Measurements from ENCODE around the gene ZNF350.

- TF ChIP-seq CTCF (IDR thresholded peaks at IDR 0.05; ENCODE audit: low read depth, low read length, missing input control), result no peak
- no peak for TF ChIP-seq GABPA (IDR thresholded peaks at IDR 0.05 in 1 of 2, conservative IDR thresholded peaks at IDR 0.05 in 1 of 2)
- TF ChIP-seq RXRA (IDR thresholded peaks at IDR 0.05), result no peak
- TF ChIP-seq REST (IDR thresholded peaks at IDR 0.05), result no peak
- TF ChIP-seq MAX (IDR thresholded peaks at IDR 0.05), result no peak
- no peak for TF ChIP-seq SP1 (IDR thresholded peaks at IDR 0.05)
- TF ChIP-seq EGR1 (IDR thresholded peaks at IDR 0.05; ENCODE audit: low read depth in 2 of 2), result no peak
- no peak for TF ChIP-seq YY1 (IDR thresholded peaks at IDR 0.05)
- no peak for TF ChIP-seq FOXA1 (IDR thresholded peaks at IDR 0.05)
- no peak for TF ChIP-seq TAF1 (conservative IDR thresholded peaks at IDR 0.05)
- no peak for TF ChIP-seq NR2F2 (IDR thresholded peaks at IDR 0.05)
- TF ChIP-seq, protein P1, sequence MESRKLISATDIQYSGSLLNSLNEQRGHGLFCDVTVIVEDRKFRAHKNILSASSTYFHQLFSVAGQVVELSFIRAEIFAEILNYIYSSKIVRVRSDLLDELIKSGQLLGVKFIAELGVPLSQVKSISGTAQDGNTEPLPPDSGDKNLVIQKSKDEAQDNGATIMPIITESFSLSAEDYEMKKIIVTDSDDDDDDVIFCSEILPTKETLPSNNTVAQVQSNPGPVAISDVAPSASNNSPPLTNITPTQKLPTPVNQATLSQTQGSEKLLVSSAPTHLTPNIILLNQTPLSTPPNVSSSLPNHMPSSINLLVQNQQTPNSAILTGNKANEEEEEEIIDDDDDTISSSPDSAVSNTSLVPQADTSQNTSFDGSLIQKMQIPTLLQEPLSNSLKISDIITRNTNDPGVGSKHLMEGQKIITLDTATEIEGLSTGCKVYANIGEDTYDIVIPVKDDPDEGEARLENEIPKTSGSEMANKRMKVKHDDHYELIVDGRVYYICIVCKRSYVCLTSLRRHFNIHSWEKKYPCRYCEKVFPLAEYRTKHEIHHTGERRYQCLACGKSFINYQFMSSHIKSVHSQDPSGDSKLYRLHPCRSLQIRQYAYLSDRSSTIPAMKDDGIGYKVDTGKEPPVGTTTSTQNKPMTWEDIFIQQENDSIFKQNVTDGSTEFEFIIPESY (IDR thresholded peaks at IDR 0.05), result no peak
Measured at GRCh38 chr19:51965583-51965982, 21.1 kb downstream of the ZNF350 start.

Data from liver (tissue), 3 donors.